Smooth muscle cell of the pulmonary artery (primary cell): ENCODE measurements around the gene ACTL8. TPM values are rescaled to one million over a fixed set of nuclear protein-coding genes. Genes with fewer than 3 reads are reported as not detected.

Experiments used
- total RNA-seq: library from RNA; depleted of rRNA; stranded (reverse); fragments of >200 nt; gene quantifications from 2 replicates; pipeline ENCODE4 v1.2.3, GENCODE V29; 2014

The ACTL8 gene, protein sequence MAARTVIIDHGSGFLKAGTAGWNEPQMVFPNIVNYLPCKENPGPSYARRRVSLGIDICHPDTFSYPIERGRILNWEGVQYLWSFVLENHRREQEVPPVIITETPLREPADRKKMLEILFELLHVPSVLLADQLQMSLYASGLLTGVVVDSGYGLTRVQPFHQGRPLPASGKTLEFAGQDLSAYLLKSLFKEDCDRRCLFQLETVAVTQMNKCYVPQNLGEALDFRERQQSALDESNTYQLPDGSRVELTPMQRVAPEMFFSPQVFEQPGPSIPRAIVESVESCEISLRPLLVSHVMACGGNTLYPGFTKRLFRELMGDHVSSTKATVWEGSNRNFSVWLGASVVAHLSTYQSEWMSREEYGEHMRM
- 0.07 TPM in 1 of 2 replicates, not detected in the other for total RNA-seq

DNA sequence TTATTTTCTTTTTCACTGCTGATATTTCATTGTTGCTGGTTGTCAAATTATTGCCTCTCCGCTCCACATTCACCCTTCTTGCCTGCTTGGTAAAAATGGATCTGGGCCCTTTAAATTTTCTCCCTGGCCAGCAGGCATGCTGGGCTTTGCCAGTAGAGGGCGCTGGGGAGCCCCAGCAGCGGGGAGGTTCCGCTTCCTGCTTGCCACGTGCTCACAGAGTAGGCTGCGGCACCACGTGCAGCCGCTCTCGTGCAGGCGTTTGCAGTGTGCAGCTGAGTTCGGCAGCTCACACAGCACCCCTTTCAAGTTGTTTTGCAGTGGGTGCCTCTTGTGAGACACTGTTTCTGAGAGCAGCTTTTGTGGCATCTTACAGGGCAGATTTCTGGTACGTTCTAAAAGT is at the start of gene ACTL8:
Gene ACTL8, plus strand, starts transcription at position 214 of the 400 bp plus-strand sequence. CDS start 67,676 bp downstream, outside the sequence.

Other genes with a start within 250 kb of the ACTL8 start
- 41.0 and 53.4 TPM in 2 replicates for gene ARHGEF10L, start 215.6 kb upstream of the ACTL8 start, total RNA-seq